ENCODE results near the gene GEMIN2.
"Not testable (repeated sequence)": the region's sequence is repeated elsewhere in the genome, so short reads cannot be mapped to it uniquely, and the experiment has no call there.

The GEMIN2 gene

DNA sequence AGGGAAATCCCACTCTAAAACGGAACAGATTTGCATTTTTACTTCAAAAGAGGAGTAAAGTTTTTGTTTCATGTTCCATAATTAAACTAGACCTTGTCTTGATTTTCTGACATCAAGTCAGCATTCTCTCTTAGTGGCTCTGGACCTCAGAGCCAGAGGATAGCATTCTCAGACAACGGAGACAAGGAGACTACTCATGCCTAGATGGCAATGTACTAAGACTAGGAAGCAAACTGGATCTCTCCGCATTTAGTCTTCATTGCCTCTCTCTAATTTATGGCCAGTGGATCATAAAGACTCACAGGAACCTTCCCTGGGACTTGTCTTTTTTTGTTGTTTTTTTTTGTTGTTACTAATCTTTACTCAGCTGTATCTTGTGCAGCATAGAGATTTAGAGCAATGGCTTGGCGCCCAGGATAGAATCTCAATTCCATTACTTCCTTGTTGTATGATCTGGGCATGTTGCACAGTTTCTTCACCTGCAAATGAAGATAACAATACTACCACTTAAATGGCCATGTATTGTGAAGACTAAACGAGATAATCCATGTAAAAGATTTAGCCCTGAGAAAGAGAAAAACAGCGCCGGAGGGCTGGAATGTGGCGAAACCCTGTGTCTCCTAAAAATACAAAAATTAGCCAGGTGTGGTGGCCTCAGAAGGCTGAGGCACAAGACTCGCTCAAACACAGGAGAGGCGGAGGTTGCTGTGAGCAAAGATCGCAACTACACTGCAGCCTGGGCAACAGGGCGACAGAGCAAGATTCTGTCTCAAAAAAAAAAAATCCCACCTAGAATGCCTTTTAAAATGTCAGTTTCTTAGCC, 4.0 kb upstream of the GEMIN2 start:
- DNase-seq (ENCODE audit: low read depth) = no peak

GRCh38 chr14:39113685-39114072, 444 bp upstream of the GEMIN2 start:
- no peak for DNase-seq (ENCODE audit: low read depth)

GRCh38 chr14:39122330-39123138, 8.4 kb downstream of the GEMIN2 start:
- DNase-seq (ENCODE audit: low read depth) = no peak

DNA sequence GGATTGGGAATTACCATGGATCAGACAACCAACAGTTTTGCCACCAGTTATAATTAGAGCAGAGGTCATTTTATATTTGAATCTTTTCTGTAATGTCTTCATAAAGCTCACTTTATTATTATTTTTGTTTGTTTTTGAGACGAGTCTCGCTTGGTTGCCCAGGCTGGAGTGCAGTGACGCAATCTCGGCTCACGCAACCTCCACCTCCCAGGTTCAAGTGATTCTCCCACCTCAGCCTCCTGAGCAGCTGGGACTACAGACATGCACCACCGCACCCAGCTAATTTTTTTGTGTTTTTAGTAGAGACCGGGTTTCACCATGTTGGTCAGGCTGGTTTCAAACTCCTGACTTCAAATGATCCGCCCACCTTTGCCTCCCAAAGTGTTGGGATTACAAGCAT, 23.7 kb downstream of the GEMIN2 start:
- not testable (repeated sequence) for DNase-seq (ENCODE audit: low read depth)

DNA sequence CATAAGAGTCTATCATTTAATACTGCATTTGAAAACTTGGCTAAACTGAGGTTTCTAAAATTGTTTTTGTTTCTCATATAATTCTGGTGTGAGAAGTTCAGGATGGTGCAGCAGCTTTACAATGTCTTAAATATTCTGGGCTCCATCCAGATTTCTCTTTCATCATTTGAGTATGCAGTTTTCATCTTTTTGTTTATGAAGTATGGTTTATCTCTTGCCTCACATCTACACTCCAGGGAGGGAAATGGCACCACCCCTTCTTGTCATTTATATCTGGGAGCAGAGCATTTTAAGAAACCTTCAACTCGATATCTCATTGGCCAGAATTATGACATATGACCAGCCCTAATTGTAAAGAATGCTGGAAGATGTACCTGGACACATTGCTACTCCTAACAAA, 24.3 kb downstream of the GEMIN2 start:
- no peak for DNase-seq (ENCODE audit: low read depth)

DNA sequence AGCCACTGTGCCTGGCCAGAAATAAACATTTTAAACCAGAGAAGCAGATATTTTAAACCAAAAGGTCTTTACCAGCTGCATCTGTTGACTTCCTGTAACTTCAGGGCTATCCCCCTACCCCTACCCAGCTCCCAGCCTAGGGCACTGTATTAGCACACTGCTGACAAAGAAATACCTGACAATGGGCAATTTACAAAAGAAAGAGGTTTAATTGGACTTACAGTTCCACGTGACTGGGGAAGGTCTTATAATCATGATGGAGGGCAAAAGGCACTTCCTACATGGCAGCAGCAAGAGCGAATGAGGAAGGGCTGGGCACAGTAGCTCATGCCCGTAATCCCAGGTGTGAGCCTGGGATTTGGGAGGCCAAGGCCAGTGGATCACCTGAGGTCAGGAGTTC, 26.0 kb downstream of the GEMIN2 start:
- DNase-seq (ENCODE audit: low read depth) = no peak

DNA sequence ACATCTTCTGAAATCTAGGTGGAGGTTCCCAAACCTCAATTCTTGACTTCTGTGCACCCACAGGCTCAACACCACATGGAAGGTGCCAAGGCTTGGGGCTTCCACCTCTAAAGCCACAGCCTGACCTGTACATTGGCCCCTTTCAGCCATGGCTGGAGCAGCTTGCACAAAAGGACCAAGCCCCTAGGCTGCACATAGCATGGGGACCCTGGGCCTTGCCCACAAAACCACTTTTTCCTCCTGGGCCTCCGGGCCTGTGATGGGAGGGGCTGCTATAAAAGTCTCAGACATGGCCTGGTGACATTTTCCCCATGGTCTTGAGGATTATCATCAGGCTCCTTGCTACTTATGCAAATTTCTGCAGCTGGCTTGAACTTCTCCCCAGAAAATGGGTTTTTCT, 27.5 kb downstream of the GEMIN2 start:
- not testable (repeated sequence) for DNase-seq (ENCODE audit: low read depth)

GRCh38 chr14:39143226-39143625, 29.1 kb downstream of the GEMIN2 start:
- not testable (repeated sequence) for DNase-seq (ENCODE audit: low read depth)

DNA sequence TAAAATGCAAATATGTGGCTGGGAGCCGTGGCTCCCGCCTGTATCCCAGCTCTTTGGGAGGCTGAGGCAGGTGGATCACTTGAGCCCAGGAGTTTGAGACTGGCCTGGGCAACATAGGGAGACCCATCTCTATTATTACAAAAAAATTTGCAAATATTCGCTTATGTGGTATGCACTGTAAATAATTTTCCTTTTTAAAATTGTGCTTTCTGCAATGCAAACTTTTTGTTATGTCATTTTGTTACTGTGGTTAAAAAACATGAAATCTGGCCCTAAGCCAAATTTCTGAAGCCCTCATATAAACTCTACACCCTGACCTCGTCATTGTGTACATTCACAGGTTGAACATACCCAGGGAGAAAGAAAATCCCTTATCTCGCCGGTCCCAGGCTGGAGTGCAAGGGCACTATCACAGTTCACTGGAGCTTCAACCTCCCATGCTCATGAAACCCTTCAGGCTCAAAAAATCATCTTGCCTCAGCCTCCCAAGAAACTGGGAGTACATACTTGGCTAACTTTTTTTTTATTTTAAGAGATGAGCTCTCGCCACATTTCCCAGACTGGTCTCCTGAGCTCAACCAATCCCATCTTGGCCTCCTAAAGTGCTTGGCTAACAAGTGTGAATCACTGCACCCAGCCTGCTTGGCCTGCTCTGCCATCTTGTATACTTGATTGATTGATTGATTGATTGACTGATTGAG, 31.3 kb downstream of the GEMIN2 start:
- DNase-seq (ENCODE audit: low read depth) = no peak

DNA sequence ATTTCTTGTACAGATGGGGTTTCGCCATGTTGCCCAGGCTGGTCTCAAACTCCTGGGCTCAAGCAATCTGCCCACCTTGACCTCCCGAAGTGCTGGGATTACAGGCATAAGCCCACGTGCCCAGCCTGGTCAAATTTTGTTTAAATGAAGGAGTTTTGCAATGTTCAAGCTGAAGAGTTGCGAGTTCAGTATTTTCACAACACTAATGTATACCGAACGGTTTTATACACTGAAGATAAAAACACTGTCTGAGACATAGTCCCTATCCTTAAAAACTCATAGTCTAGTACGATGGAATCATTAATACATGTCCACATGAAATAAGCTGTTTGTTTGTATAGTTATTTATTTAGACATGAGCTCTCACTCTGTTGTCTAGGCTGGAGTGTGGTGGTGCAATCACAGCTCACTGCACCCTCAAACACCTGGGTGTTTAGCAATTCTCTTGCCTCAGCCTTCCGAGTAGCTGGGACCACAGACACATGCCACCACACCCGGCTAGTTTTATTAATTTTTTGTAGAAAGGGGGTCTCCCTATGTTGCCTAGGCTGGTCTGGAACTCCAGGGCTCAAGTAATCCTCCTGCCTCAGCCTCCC, 40.6 kb downstream of the GEMIN2 start:
- no peak for DNase-seq (ENCODE audit: low read depth)

DNA sequence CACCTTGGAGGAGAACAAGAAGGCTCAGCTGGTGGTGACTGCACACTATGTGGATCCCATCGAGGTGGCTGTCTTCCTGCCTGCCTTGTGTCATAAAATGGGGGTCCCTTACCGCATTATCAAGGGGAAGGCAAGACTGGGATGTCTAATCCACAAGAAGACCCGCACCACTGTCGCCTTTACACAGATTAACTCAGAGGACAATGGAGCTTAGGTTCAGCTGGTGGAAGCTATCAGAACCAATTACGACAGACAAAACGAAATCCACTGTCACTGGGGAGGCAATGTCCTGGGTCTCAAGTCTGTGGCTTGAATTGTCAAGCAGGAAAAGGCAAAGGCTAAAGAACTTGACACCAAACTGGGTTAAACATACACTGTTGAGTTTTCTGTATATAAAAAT, 43.4 kb downstream of the GEMIN2 start:
- no peak for DNase-seq (ENCODE audit: low read depth)

GRCh38 chr14:39158222-39158858, 44.2 kb downstream of the GEMIN2 start:
- DNase-seq (ENCODE audit: low read depth) = no peak

GRCh38 chr14:39160494-39160893, 46.4 kb downstream of the GEMIN2 start:
- DNase-seq (ENCODE audit: low read depth) = no peak

- DNase-seq (ENCODE audit: low read depth) = not testable (repeated sequence)
Measured at GRCh38 chr14:39167797-39168320, 53.7 kb downstream of the GEMIN2 start.

GRCh38 chr14:39168591-39168990, 54.5 kb downstream of the GEMIN2 start:
- DNase-seq (ENCODE audit: low read depth) = no peak

GRCh38 chr14:39169541-39169900, 55.4 kb downstream of the GEMIN2 start:
- no peak for DNase-seq (ENCODE audit: low read depth)

GRCh38 chr14:39173198-39173597, 59.1 kb downstream of the GEMIN2 start:
- DNase-seq (ENCODE audit: low read depth) = no peak

DNA sequence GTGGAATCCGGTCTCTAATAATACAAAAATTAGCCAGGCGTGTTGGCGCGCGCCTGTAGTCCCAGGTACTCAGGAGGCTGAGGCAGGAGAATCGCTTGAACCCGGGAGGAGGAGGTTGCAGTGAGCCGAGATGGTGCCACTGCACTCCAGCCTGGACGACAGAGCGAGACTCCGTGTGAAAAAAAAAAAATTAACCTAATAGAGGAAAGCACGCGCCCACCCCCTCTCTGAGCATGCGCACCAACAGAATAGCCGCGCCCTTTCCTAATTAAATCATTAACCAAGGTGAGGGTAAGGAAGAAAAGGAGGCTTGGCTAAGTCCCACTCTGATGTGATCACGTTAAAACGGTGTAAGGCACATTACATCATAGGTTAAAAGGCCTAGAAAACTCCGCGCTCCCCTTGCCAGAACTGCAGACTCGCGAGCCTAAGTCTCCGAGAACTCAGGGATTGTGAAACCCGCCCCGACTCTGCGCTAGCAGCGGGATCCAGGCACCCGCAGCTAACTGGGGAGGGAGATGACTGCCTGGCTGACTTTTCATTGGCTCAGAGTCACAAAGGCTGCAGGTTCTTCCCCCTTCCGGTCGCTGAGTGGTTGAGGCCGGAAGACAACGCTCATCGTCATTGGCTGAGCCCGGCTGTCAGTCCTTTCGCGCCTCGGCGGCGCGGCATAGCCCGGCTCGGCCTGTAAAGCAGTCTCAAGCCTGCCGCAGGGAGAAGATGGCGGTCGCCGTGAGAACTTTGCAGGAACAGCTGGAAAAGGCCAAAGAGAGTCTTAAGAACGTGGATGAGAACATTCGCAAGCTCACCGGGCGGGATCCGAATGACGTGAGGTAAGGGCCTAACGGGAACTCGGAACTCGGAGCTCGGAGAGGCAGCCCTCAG, 60.7 kb downstream of the GEMIN2 start, which contains the start of gene PNN:
Gene PNN (plus strand): TSS at position 695 of the 885 bp plus-strand sequence. CDS start 26 bp downstream, at position 721.
- DNase-seq (ENCODE audit: low read depth) = peak; percentile 92

DNA sequence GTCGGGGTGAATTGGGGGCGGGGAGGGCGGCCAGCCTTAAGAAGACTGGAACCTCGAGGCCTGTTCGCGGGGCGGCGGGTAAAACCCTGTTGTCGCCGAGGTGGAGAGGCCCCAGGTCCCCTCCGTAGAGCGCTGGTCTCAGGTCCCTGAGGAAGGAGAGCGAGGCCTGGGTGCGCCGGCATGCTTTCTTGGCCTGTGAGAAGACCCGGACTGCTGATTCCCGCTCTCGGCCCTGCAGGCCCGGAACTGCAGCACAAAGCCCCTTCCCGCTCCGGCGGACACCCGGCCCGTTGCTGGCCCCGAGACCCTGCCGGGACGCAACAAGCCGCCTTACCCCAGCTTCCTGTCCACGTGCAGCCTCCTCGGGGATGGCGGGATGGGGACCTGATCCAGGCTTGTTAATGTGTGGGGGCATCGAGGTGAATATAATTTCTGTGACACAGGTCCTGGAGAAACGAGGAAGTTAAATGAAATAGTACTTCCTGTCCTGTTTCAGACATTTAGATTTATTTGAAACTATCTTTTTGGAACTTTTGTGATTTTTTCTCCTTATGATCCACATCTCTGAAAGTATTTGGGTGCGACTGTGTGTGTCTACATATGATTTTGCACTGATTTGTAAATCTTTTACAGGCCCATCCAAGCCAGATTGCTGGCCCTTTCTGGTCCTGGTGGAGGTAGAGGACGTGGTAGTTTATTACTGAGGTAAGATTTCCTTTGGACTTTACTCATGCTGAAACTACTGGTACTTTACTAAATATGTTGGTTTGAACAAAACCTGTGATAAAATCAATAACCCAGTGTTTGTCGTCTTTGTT, 61.5 kb downstream of the GEMIN2 start:
- DNase-seq (ENCODE audit: low read depth) = no peak
